Cardiac muscle cell (in vitro differentiated cells and primary cell): ENCODE measurements around the gene XCL1. TPM values are rescaled to one million over a fixed set of nuclear protein-coding genes. Genes with fewer than 3 reads are reported as not detected.
"Not testable (repeated sequence)": the region's sequence is repeated elsewhere in the genome, so short reads cannot be mapped to it uniquely, and the experiment has no call there.

Experiments
- DNase-seq, 2 donors: peaks; one replicate each; pipeline versions ENCODE4 v3.0.0 to v3.0.0-alpha.2; 2010 to 2017; ENCODE audit warnings: low read depth in 1 of 2, low spot score in 1 of 2
- H3K27ac ChIP-seq: fragments of 200-600 bp; sonication (generic); 2 replicates; pipeline ENCODE4 v1.5.1; 2016
- H3K27me3 ChIP-seq: fragments of 200-600 bp; sonication (generic); 2 replicates; pipeline ENCODE4 v1.6.0; 2016; ENCODE audit warnings: control low read depth
- H3K36me3 ChIP-seq: fragments of 200-600 bp; sonication (generic); 2 replicates; pipeline ENCODE4 v1.5.1; 2016; ENCODE audit warnings: control low read depth
- H3K4me1 ChIP-seq: fragments of 200-600 bp; sonication (generic); 2 replicates; pipeline ENCODE4 v1.8.1; 2017; ENCODE audit warnings: low read depth, mild to moderate bottlenecking, mixed run types
- H3K4me3 ChIP-seq: fragments of 200-600 bp; sonication (generic); 2 replicates; pipeline ENCODE4 v1.5.1; 2016; ENCODE audit warnings: mild to moderate bottlenecking
- H3K9me3 ChIP-seq: fragments of 200-600 bp; sonication (generic); 2 replicates; pipeline ENCODE4 v1.5.1; 2017; ENCODE audit warnings: low read depth, mild to moderate bottlenecking, control low read depth
- CTCF ChIP-seq: IDR thresholded peaks from 2 replicates; pipeline ENCODE4 v1.5.1; 2012; ENCODE audit warnings: low read depth, mild to moderate bottlenecking, low read length
- polyA plus RNA-seq: library from polyadenylated mRNA; unstranded; fragments of >200 nt; fragmentation: Nextera tagmentation; extraction: Ambion mirVana; gene quantifications from 2 replicates; pipeline ENCODE4 v1.2.1, GENCODE V29; 2016
- total RNA-seq: library from RNA; depleted of rRNA; stranded (reverse); fragments of >200 nt; gene quantifications from 2 replicates; pipeline ENCODE4 v1.2.3, GENCODE V29; 2016

XCL1 gene
- total and polyA plus RNA-seq, 2 experiments from 2014 or later, result 0.54 to 1.6 TPM

- Histone ChIP-seq H3K9me3 (no peaks in the 10 kb centered on the region), H3K4me3 (no peak overlapping the region), H3K4me1 (peaks cover 6% of the 10 kb centered on the region), H3K27ac (no peak overlapping the region), H3K27me3 (no peaks in the 10 kb centered on the region), H3K36me3 (no peaks in the 10 kb centered on the region)
- no peak for DNase-seq
- no peak for TF ChIP-seq CTCF
These were observed 7.2 kb downstream of the XCL1 start for GRCh38 chr1:168583571-168583970.

GRCh38 chr1:168585191-168585590 lies 8.8 kb downstream of the XCL1 start:
- Histone ChIP-seq H3K36me3 (no peaks in the 10 kb centered on the region), H3K4me1 (peaks cover 6% of the 10 kb centered on the region), H3K9me3 (no peaks in the 10 kb centered on the region), H3K27ac (no peak overlapping the region), H3K27me3 (no peaks in the 10 kb centered on the region), H3K4me3 (no peak overlapping the region)
- no peak for TF ChIP-seq CTCF
- DNase-seq, result peak in 1 of 2 donors; percentile 3

- TF ChIP-seq CTCF, result no peak
- Histone ChIP-seq H3K4me1 (peaks cover 6% of the 10 kb centered on the region), H3K36me3 (no peaks in the 10 kb centered on the region), H3K27me3 (no peaks in the 10 kb centered on the region), H3K9me3 (no peaks in the 10 kb centered on the region), H3K27ac (no peak overlapping the region), H3K4me3 (no peak overlapping the region)
- DNase-seq, result no peak
These were observed 9.5 kb downstream of the XCL1 start for GRCh38 chr1:168585937-168586336.

GRCh38 chr1:168589167-168589566 lies 12.8 kb downstream of the XCL1 start:
- no peak for TF ChIP-seq CTCF
- no peak for DNase-seq
- H3K4me1 ChIP-seq, result peaks cover 6% of the 10 kb centered on the region
- no peak overlapping the region for H3K27ac ChIP-seq
- no peak overlapping the region for H3K4me3 ChIP-seq
- H3K27me3 ChIP-seq, result no peaks in the 10 kb centered on the region
- no peaks in the 10 kb centered on the region for H3K9me3 ChIP-seq
- no peaks in the 10 kb centered on the region for H3K36me3 ChIP-seq

GRCh38 chr1:168591066-168591465 lies 14.7 kb downstream of the XCL1 start:
- no peak for DNase-seq
- Histone ChIP-seq H3K4me1 (no peaks in the 10 kb centered on the region), H3K9me3 (no peaks in the 10 kb centered on the region), H3K27ac (no peak overlapping the region), H3K4me3 (no peak overlapping the region), H3K27me3 (no peaks in the 10 kb centered on the region), H3K36me3 (no peaks in the 10 kb centered on the region)
- no peak for TF ChIP-seq CTCF

GRCh38 chr1:168591641-168592250 lies 15.3 kb downstream of the XCL1 start:
- TF ChIP-seq CTCF, result no peak
- Histone ChIP-seq H3K9me3 (no peaks in the 10 kb centered on the region), H3K4me1 (no peaks in the 10 kb centered on the region), H3K27ac (no peak overlapping the region), H3K36me3 (no peaks in the 10 kb centered on the region), H3K4me3 (no peak overlapping the region), H3K27me3 (no peaks in the 10 kb centered on the region)
- no peak for DNase-seq

GRCh38 chr1:168595403-168595802 lies 19.0 kb downstream of the XCL1 start:
- H3K36me3 ChIP-seq, H3K27me3 ChIP-seq, H3K27ac ChIP-seq, DNase-seq, H3K9me3 ChIP-seq, H3K4me3 ChIP-seq: not testable (repeated sequence)
- H3K4me1 ChIP-seq, result peaks cover 12% of the 10 kb centered on the region
